HEK293 (cell line): ENCODE results near the gene LCE6A.

Experiments used
- CTCF ChIA-PET: fragments of 350-600 bp; formaldehyde crosslinking; extraction: SDS; loops from one replicate; lab custom pipeline; 2021; ENCODE audit warnings: antibody characterized with exemption; lab: Yijun Ruan, JAX
- POLR2A ChIA-PET: fragments of 300-600 bp; formaldehyde crosslinking; extraction: SDS; loops from one replicate; lab custom pipeline; 2020; ENCODE audit warnings: antibody characterized with exemption, inconsistent platforms; lab: Yijun Ruan, JAX
- H3K27ac ChIP-seq: fragments of 200-500 bp; sonication (Bioruptor generic); 2 replicates; pipeline ENCODE4 v1.5.1; 2014; ENCODE audit warnings: low read depth, low read length, control low read depth, inconsistent platforms; ENCODE audit errors: extremely low read depth
- H3K36me3 ChIP-seq, 2 experiments: fragments of 200-500 bp in 1 of 2; sonication (Bioruptor generic) in 1 of 2; 1 replicate in 1 of 2; 2 replicates in 1 of 2; pipeline ENCODE4 v1.5.1; 2014 to 2017; ENCODE audit warnings: inconsistent platforms in 2 of 2, low read length in 2 of 2; ENCODE audit not compliant: control insufficient read depth in 2 of 2, insufficient read depth in 1 of 2
- H3K4me1 ChIP-seq: fragments of 200-500 bp; sonication (Bioruptor generic); 2 replicates; pipeline ENCODE4 v1.5.1; 2014; ENCODE audit warnings: mild to moderate bottlenecking, low read length, inconsistent platforms; ENCODE audit not compliant: control insufficient read depth, insufficient read depth
- H3K4me3 ChIP-seq: 2 replicates; pipeline ENCODE4 v1.5.1; 2011; ENCODE audit warnings: low read depth, mild to moderate bottlenecking, control low read depth, low read length, moderate library complexity
- H3K9me3 ChIP-seq: fragments of 200-500 bp; sonication (Bioruptor generic); 2 replicates; pipeline ENCODE4 v1.5.1; 2014; ENCODE audit warnings: low read depth, low read length, inconsistent platforms; ENCODE audit not compliant: control insufficient read depth, insufficient read depth
- BCL11A ChIP-seq: fragments of 450-650 bp; formaldehyde crosslinking; IDR thresholded peaks from 2 replicates; pipeline ENCODE4 v1.5.1; 2016; ENCODE audit warnings: low read depth, missing biosample characterization, missing genetic modification characterization
- BCL11B ChIP-seq: fragments of 450-650 bp; formaldehyde crosslinking; IDR thresholded peaks from 2 replicates; pipeline ENCODE4 v1.5.1; 2016; ENCODE audit warnings: low read depth, missing biosample characterization, missing genetic modification characterization
- GFI1B ChIP-seq: fragments of 450-650 bp; formaldehyde crosslinking; IDR thresholded peaks from 2 replicates; pipeline ENCODE4 v1.5.1; 2016; ENCODE audit warnings: missing biosample characterization, missing genetic modification characterization
- MYNN ChIP-seq: fragments of 450-650 bp; formaldehyde crosslinking; IDR thresholded peaks from 2 replicates; pipeline ENCODE4 v1.5.1; 2016; ENCODE audit warnings: missing biosample characterization, missing genetic modification characterization, borderline replicate concordance
- PRDM6 ChIP-seq: fragments of 450-650 bp; formaldehyde crosslinking; IDR thresholded peaks from 2 replicates; pipeline ENCODE4 v1.5.1; 2017; ENCODE audit warnings: missing biosample characterization, missing genetic modification characterization
- SETDB1 ChIP-seq: IDR thresholded peaks from one replicate; pipeline ENCODE4 v1.6.1; 2017; ENCODE audit warnings: mild to moderate bottlenecking, low read length, moderate library complexity, mixed read lengths; ENCODE audit not compliant: insufficient read length
- ZBTB20 ChIP-seq: fragments of 450-650 bp; formaldehyde crosslinking; IDR thresholded peaks from 2 replicates; pipeline ENCODE4 v1.5.1; 2016; ENCODE audit warnings: missing biosample characterization, missing genetic modification characterization
- ZFP37 ChIP-seq: fragments of 450-650 bp; formaldehyde crosslinking; IDR thresholded peaks from 2 replicates; pipeline ENCODE4 v1.5.1; 2016; ENCODE audit warnings: missing biosample characterization, missing genetic modification characterization
- ZFP41 ChIP-seq: fragments of 450-650 bp; formaldehyde crosslinking; IDR thresholded peaks from 2 replicates; pipeline ENCODE4 v1.5.1; 2016; ENCODE audit warnings: missing biosample characterization, missing genetic modification characterization, borderline replicate concordance
- ZNF214 ChIP-seq: fragments of 450-650 bp; formaldehyde crosslinking; IDR thresholded peaks from 2 replicates; pipeline ENCODE4 v1.5.1; 2017; ENCODE audit warnings: missing biosample characterization, mild to moderate bottlenecking, missing genetic modification characterization, borderline replicate concordance
- ZNF548 ChIP-seq: fragments of 450-650 bp; formaldehyde crosslinking; IDR thresholded peaks from 2 replicates; pipeline ENCODE4 v1.5.1; 2016; ENCODE audit warnings: missing biosample characterization, missing genetic modification characterization
- ZNF585B ChIP-seq: fragments of 450-650 bp; formaldehyde crosslinking; IDR thresholded peaks from 2 replicates; pipeline ENCODE4 v1.5.1; 2016; ENCODE audit warnings: missing biosample characterization, missing genetic modification characterization
- ZNF600 ChIP-seq: fragments of 450-650 bp; formaldehyde crosslinking; IDR thresholded peaks from 2 replicates; pipeline ENCODE4 v1.5.1; 2016; ENCODE audit warnings: missing biosample characterization, missing genetic modification characterization
- ZNF692 ChIP-seq: fragments of 450-650 bp; formaldehyde crosslinking; IDR thresholded peaks from 2 replicates; pipeline ENCODE4 v1.5.1; 2016; ENCODE audit warnings: missing biosample characterization, missing genetic modification characterization
- ZNF747 ChIP-seq: fragments of 450-650 bp; formaldehyde crosslinking; IDR thresholded peaks from 2 replicates; pipeline ENCODE4 v1.5.1; 2016; ENCODE audit warnings: missing biosample characterization, missing genetic modification characterization
- ZNF76 ChIP-seq: fragments of 450-650 bp; formaldehyde crosslinking; IDR thresholded peaks from 2 replicates; pipeline ENCODE4; 2016; ENCODE audit warnings: low read depth, missing biosample characterization, missing genetic modification characterization, borderline replicate concordance
- ZNF843 ChIP-seq: fragments of 450-650 bp; formaldehyde crosslinking; IDR thresholded peaks from 2 replicates; pipeline ENCODE4 v1.5.1; 2016; ENCODE audit warnings: missing biosample characterization, missing genetic modification characterization
- TF ChIP-seq, protein P1 (sequence below): fragments of 450-650 bp; formaldehyde crosslinking; IDR thresholded peaks from 2 replicates; pipeline ENCODE4 v1.5.1; 2016; ENCODE audit warnings: missing biosample characterization, missing genetic modification characterization
- TF ChIP-seq, protein P2 (sequence below): fragments of 450-650 bp; formaldehyde crosslinking; IDR thresholded peaks from 2 replicates; pipeline ENCODE4 v1.5.1; 2016; ENCODE audit warnings: missing biosample characterization, missing genetic modification characterization, low read depth
- TF ChIP-seq, protein P3 (sequence below): fragments of 450-650 bp; formaldehyde crosslinking; IDR thresholded peaks from 2 replicates; pipeline ENCODE4 v1.5.1; 2016; ENCODE audit warnings: missing biosample characterization, missing genetic modification characterization, low read depth
- TF ChIP-seq, protein P4 (sequence below): sonication (generic); formaldehyde crosslinking; IDR thresholded peaks from 2 replicates; pipeline ENCODE4 v1.8.1; 2022; ENCODE audit warnings: mild to moderate bottlenecking, moderate library complexity, missing genetic modification reagents
- TF ChIP-seq, protein P5 (sequence below): fragments of 450-650 bp; formaldehyde crosslinking; IDR thresholded peaks from 2 replicates; pipeline ENCODE4 v1.5.1; 2016; ENCODE audit warnings: missing biosample characterization, missing genetic modification characterization, borderline replicate concordance

The LCE6A gene

GRCh38 chr1:152811050-152811449, 31.6 kb upstream of the LCE6A start:
- no peak overlapping the region for H3K27ac ChIP-seq
- TF ChIP-seq BCL11A (tag by site-specific recombination) (no peak), SETDB1 (no peak), ZNF548 (tag by site-specific recombination) (no peak), BCL11B (tag by site-specific recombination) (no peak), ZNF843 (tag by site-specific recombination) (no peak), ZNF600 (no peak), ZBTB20 (tag by site-specific recombination) (no peak), ZNF76 (tag by site-specific recombination) (no peak), ZNF585B (no peak)
- no peaks in the 10 kb centered on the region for H3K4me1 ChIP-seq
- no peaks in the 10 kb centered on the region for H3K36me3 ChIP-seq
- no peaks in the 10 kb centered on the region for H3K9me3 ChIP-seq
- no peak overlapping the region for H3K4me3 ChIP-seq
- POLR2A ChIA-PET, result no interaction called here
- CTCF ChIA-PET, result interaction anchor here (0.6 kb wide), 1 partner anchor 33 kb away, joined by 3 read pairs; no protein-coding TSS in a partner anchor

DNA sequence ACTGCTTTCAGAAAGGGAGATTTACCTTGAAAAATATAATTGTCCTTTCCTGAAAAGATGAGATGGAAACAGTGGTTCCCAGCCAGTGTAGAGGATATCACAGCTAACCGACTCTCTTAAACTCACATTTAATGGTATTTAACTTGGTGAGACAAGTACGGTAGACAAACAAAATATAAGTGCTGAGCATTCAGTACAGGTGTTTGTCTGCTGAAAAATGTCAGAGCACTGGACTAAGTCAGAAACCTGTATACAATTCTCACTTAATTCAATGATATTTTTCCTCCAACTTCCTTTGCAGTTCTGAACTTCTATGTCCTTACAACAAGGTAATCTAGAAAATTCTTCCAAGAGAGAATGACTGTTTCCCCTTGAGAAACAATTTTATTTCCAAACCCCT, 31.0 kb upstream of the LCE6A start, which contains the start of gene LCE1B:
Gene LCE1B (plus strand): TSS at position 301 of the 400 bp plus-strand sequence. CDS start 476 bp downstream, outside the sequence.
- Histone ChIP-seq H3K36me3 (no peaks in the 10 kb centered on the region), H3K9me3 (no peaks in the 10 kb centered on the region), H3K4me1 (no peaks in the 10 kb centered on the region), H3K4me3 (no peak within 1 kb of the TSS), H3K27ac (no peak within 1 kb of the TSS)
- ChIA-PET POLR2A (no interaction called here), CTCF (no interaction called here)
- TF ChIP-seq PRDM6 (tag by site-specific recombination) (no peak), ZFP37 (tag by site-specific recombination) (no peak), ZNF747 (no peak), MYNN (no peak), ZNF214 (tag by site-specific recombination) (no peak), ZNF692 (no peak), GFI1B (no peak), ZFP41 (no peak)
- TF ChIP-seq, protein P1, sequence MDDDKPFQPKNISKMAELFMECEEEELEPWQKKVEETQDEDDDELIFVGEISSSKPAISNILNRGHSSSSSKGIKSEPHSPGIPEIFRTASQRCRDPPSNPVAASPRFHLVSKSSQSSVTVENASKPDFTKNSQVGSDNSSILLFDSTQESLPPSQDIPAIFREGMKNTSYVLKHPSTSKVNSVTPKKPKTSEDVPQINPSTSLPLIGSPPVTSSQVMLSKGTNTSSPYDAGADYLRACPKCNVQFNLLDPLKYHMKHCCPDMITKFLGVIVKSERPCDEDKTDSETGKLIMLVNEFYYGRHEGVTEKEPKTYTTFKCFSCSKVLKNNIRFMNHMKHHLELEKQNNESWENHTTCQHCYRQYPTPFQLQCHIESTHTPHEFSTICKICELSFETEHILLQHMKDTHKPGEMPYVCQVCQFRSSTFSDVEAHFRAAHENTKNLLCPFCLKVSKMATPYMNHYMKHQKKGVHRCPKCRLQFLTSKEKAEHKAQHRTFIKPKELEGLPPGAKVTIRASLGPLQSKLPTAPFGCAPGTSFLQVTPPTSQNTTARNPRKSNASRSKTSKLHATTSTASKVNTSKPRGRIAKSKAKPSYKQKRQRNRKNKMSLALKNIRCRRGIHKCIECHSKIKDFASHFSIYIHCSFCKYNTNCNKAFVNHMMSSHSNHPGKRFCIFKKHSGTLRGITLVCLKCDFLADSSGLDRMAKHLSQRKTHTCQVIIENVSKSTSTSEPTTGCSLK, result no peak
- TF ChIP-seq, protein P2, sequence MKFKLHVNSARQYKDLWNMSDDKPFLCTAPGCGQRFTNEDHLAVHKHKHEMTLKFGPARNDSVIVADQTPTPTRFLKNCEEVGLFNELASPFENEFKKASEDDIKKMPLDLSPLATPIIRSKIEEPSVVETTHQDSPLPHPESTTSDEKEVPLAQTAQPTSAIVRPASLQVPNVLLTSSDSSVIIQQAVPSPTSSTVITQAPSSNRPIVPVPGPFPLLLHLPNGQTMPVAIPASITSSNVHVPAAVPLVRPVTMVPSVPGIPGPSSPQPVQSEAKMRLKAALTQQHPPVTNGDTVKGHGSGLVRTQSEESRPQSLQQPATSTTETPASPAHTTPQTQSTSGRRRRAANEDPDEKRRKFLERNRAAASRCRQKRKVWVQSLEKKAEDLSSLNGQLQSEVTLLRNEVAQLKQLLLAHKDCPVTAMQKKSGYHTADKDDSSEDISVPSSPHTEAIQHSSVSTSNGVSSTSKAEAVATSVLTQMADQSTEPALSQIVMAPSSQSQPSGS (tag by site-specific recombination), result no peak
- TF ChIP-seq, protein P3, sequence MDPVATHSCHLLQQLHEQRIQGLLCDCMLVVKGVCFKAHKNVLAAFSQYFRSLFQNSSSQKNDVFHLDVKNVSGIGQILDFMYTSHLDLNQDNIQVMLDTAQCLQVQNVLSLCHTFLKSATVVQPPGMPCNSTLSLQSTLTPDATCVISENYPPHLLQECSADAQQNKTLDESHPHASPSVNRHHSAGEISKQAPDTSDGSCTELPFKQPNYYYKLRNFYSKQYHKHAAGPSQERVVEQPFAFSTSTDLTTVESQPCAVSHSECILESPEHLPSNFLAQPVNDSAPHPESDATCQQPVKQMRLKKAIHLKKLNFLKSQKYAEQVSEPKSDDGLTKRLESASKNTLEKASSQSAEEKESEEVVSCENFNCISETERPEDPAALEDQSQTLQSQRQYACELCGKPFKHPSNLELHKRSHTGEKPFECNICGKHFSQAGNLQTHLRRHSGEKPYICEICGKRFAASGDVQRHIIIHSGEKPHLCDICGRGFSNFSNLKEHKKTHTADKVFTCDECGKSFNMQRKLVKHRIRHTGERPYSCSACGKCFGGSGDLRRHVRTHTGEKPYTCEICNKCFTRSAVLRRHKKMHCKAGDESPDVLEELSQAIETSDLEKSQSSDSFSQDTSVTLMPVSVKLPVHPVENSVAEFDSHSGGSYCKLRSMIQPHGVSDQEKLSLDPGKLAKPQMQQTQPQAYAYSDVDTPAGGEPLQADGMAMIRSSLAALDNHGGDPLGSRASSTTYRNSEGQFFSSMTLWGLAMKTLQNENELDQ (tag by site-specific recombination), result no peak
- TF ChIP-seq, protein P4, sequence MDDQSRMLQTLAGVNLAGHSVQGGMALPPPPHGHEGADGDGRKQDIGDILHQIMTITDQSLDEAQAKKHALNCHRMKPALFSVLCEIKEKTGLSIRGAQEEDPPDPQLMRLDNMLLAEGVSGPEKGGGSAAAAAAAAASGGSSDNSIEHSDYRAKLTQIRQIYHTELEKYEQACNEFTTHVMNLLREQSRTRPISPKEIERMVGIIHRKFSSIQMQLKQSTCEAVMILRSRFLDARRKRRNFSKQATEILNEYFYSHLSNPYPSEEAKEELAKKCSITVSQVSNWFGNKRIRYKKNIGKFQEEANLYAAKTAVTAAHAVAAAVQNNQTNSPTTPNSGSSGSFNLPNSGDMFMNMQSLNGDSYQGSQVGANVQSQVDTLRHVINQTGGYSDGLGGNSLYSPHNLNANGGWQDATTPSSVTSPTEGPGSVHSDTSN (CRISPR knock-in tag), result no peak
- TF ChIP-seq, protein P5, sequence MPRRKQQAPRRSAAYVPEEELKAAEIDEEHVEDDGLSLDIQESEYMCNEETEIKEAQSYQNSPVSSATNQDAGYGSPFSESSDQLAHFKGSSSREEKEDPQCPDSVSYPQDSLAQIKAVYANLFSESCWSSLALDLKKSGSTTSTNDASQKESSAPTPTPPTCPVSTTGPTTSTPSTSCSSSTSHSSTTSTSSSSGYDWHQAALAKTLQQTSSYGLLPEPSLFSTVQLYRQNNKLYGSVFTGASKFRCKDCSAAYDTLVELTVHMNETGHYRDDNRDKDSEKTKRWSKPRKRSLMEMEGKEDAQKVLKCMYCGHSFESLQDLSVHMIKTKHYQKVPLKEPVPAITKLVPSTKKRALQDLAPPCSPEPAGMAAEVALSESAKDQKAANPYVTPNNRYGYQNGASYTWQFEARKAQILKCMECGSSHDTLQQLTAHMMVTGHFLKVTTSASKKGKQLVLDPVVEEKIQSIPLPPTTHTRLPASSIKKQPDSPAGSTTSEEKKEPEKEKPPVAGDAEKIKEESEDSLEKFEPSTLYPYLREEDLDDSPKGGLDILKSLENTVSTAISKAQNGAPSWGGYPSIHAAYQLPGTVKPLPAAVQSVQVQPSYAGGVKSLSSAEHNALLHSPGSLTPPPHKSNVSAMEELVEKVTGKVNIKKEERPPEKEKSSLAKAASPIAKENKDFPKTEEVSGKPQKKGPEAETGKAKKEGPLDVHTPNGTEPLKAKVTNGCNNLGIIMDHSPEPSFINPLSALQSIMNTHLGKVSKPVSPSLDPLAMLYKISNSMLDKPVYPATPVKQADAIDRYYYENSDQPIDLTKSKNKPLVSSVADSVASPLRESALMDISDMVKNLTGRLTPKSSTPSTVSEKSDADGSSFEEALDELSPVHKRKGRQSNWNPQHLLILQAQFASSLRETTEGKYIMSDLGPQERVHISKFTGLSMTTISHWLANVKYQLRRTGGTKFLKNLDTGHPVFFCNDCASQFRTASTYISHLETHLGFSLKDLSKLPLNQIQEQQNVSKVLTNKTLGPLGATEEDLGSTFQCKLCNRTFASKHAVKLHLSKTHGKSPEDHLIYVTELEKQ, result no peak
